MCF 10A (cell line): Measurements from ENCODE around the gene SLC6A17. TPM values are rescaled to one million over a fixed set of nuclear protein-coding genes. Genes with fewer than 3 reads are reported as not detected.

ENCODE experiments used
- BruUV-seq: library from RNA; stranded (reverse); fragments of 400-500 nt; replicated peaks from 2 replicates; lab custom pipeline; 2021; lab: Mats Ljungman, UMichigan
- CTCF ChIA-PET: fragments of 300-600 bp; sonication (Branson Sonifier 250); formaldehyde crosslinking; extraction: SDS; loops from one replicate; lab custom pipeline; 2021; ENCODE audit warnings: antibody characterized with exemption, inconsistent platforms; lab: Yijun Ruan, JAX
- POLR2A ChIA-PET: fragments of 300-600, 350-650 bp; sonication (Branson Sonifier 250); formaldehyde crosslinking; extraction: SDS; loops from one replicate; lab custom pipeline; 2020; ENCODE audit warnings: antibody characterized with exemption, inconsistent platforms; lab: Yijun Ruan, JAX
- DNase-seq: peaks from one replicate; pipeline ENCODE4 v3.0.0-alpha.2; 2018; ENCODE audit not compliant: unreplicated experiment
- H3K27ac Mint-ChIP-seq: one replicate; pipeline ENCODE4 v1.8.0; 2022; ENCODE audit warnings: mild to moderate bottlenecking, low read depth, mixed read lengths; ENCODE audit not compliant: unreplicated experiment
- H3K27me3 Mint-ChIP-seq: one replicate; pipeline ENCODE4 v1.8.0; 2022; ENCODE audit warnings: mixed read lengths; ENCODE audit not compliant: insufficient read depth, unreplicated experiment
- H3K36me3 Mint-ChIP-seq: one replicate; pipeline ENCODE4 v1.8.0; 2022; ENCODE audit warnings: mild to moderate bottlenecking, moderate library complexity, mixed read lengths; ENCODE audit not compliant: insufficient read depth, unreplicated experiment
- H3K4me1 Mint-ChIP-seq: one replicate; pipeline ENCODE4 v1.8.0; 2022; ENCODE audit warnings: mixed read lengths; ENCODE audit not compliant: insufficient read depth, unreplicated experiment
- H3K4me3 Mint-ChIP-seq: one replicate; pipeline ENCODE4 v1.8.0; 2022; ENCODE audit warnings: mild to moderate bottlenecking, moderate library complexity, mixed read lengths; ENCODE audit not compliant: unreplicated experiment
- H3K9me3 Mint-ChIP-seq: one replicate; pipeline ENCODE4 v1.8.0; 2022; ENCODE audit warnings: mixed read lengths; ENCODE audit not compliant: unreplicated experiment
- intact Hi-C: fragments of 100-400 bp; cut with micrococcal nuclease; formaldehyde crosslinking; loops from 2 replicates; pipeline ENCODE4 v1.14.1; 2022
- total RNA-seq: library from RNA; stranded (reverse); gene quantifications from 2 replicates; pipeline ENCODE4 v1.2.3, GENCODE V29; 2022
- TF ChIP-seq, protein P1 (sequence below): fragments of 200-600 bp; IDR thresholded peaks from one replicate; pipeline ENCODE4 v1.8.0; 2022; ENCODE audit warnings: antibody characterized with exemption, mild to moderate bottlenecking; ENCODE audit not compliant: unreplicated experiment

Gene SLC6A17
- total RNA-seq, 1 experiment from 2014 or later: not detected

DNA sequence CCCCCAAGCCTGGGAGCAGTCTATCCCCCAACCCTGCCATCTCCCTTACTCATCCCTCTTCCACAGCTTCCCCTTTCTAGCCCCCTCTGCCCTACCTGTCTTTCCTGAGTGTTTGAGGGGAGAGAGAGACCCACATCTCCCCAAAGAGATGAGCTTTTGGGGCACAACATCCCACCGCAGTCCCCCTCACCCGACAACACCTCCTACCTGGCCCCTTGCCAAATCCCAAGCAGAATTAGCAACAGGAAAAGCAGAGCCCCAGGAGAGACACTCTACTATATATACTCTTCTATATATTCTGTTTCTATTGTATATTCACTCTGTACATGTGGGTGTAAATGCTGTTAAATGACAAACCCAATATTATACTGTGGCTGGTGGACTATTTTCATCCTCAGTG lies 49.9 kb downstream of the SLC6A17 start:
- no peaks in the 10 kb centered on the region for H3K4me1 Mint-ChIP-seq
- H3K9me3 Mint-ChIP-seq: no peaks in the 10 kb centered on the region
- ChIA-PET CTCF (interaction anchor here (0.5 to 19.1 kb wide), 8 partner anchors 12 to 296 kb away, joined by 3 to 1128 read pairs (median 8); no protein-coding TSS in a partner anchor), POLR2A (interaction anchor here (0.6 kb wide), 1 partner anchor 88 kb away, joined by 3 read pairs; no protein-coding TSS in a partner anchor)
- no peak overlapping the region for H3K4me3 Mint-ChIP-seq
- BruUV-seq: no TSS peak
- no peak overlapping the region for H3K27ac Mint-ChIP-seq
- no peak for DNase-seq
- peaks cover 2% of the 10 kb centered on the region for H3K36me3 Mint-ChIP-seq
- intact Hi-C loops: loop anchor here (10.0 kb wide), 1 partner anchor 415 kb away; no protein-coding TSS in a partner anchor
- no peaks in the 10 kb centered on the region for H3K27me3 Mint-ChIP-seq
- TF ChIP-seq, protein P1, sequence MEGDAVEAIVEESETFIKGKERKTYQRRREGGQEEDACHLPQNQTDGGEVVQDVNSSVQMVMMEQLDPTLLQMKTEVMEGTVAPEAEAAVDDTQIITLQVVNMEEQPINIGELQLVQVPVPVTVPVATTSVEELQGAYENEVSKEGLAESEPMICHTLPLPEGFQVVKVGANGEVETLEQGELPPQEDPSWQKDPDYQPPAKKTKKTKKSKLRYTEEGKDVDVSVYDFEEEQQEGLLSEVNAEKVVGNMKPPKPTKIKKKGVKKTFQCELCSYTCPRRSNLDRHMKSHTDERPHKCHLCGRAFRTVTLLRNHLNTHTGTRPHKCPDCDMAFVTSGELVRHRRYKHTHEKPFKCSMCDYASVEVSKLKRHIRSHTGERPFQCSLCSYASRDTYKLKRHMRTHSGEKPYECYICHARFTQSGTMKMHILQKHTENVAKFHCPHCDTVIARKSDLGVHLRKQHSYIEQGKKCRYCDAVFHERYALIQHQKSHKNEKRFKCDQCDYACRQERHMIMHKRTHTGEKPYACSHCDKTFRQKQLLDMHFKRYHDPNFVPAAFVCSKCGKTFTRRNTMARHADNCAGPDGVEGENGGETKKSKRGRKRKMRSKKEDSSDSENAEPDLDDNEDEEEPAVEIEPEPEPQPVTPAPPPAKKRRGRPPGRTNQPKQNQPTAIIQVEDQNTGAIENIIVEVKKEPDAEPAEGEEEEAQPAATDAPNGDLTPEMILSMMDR: no peak

DNA sequence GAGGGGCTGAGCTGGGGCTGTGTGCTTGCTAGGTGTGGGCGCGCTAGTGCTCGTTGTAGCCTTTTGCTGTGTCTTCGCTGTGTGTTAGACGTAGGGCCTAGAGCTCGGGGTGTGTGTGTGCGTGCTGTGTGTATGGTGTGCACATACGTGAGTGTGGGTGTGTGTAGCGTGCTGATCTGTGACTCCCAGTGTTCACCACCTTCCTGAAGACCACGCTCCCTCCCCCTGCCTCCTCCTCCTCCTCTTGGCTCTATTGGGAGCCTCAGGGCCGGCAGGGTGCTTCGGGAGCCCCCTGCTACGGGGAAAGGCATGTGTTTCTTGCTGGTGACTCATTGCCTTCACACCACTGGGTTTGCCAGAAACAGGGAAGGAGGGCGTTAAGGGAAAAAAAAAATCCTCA lies 50.4 kb downstream of the SLC6A17 start:
- Mint-ChIP-seq H3K4me1 (no peaks in the 10 kb centered on the region), H3K27ac (no peak overlapping the region), H3K4me3 (no peak overlapping the region), H3K9me3 (no peaks in the 10 kb centered on the region), H3K36me3 (no peaks in the 10 kb centered on the region), H3K27me3 (no peaks in the 10 kb centered on the region)
- intact Hi-C loops: loop anchor here (10.0 kb wide), 1 partner anchor 414 kb away; no protein-coding TSS in a partner anchor
- ChIA-PET CTCF (interaction anchor here (1.1 to 19.1 kb wide), 9 partner anchors 9 to 295 kb away, joined by 3 to 1128 read pairs (median 7); no protein-coding TSS in a partner anchor), POLR2A (interaction anchor here (1.0 kb wide), 1 partner anchor 109 kb away, joined by 3 read pairs; no protein-coding TSS in a partner anchor)
- DNase-seq: no peak
- TF ChIP-seq, protein P1: no peak
- BruUV-seq: no TSS peak

DNA sequence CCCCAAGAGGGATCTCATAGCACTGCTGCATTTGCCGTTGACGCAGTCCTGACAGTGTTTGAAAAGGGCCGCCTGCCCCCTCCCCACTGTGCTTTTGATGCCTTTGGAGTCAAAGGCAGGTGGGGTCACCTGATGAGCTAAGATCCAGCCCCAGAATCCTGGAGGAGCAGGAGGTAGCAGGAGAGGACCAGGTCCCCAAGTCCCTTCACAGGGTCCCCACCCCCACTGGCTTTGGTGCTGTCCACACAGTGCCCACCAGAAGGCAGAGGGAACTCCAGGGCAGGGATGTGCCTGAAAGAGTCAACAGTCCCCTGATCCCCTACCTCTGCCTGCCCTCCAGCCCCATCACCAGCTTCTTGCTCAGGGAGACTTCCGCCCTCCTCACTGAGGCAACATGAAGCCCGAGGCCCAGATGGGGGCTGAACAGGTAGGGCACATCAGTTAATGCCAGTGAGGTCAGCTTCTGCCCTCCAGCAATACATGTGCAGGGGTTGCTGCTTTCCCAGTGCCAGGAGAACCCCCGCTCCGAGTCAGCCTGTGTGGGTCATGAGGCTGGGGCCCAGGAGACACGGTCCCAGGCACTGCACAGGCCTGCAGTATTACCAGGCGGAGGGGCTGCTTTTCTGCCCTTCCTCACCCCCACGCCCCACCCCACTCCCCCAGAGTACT lies 51.0 kb downstream of the SLC6A17 start:
- intact Hi-C loops: loop anchor here (10.0 kb wide), 1 partner anchor 414 kb away; no protein-coding TSS in a partner anchor
- H3K27ac Mint-ChIP-seq: no peak overlapping the region
- no peak overlapping the region for H3K4me3 Mint-ChIP-seq
- ChIA-PET CTCF (interaction anchor here (0.6 to 19.1 kb wide), 13 partner anchors 8 to 571 kb away, joined by 3 to 1128 read pairs (median 6); no protein-coding TSS in a partner anchor), POLR2A (interaction anchor here (1.0 to 1.1 kb wide), 2 partner anchors 108 to 136 kb away, joined by 3 read pairs; no protein-coding TSS in a partner anchor)
- no peaks in the 10 kb centered on the region for H3K27me3 Mint-ChIP-seq
- no peaks in the 10 kb centered on the region for H3K36me3 Mint-ChIP-seq
- BruUV-seq: no TSS peak
- H3K9me3 Mint-ChIP-seq: no peaks in the 10 kb centered on the region
- DNase-seq: no peak
- no peaks in the 10 kb centered on the region for H3K4me1 Mint-ChIP-seq
- TF ChIP-seq, protein P1: no peak
